GM19099 (cell line): Measurements from ENCODE around the gene LSM4.

Experiments used
- POLR2A ChIP-seq: IDR thresholded peaks from 3 replicates; pipeline ENCODE4 v1.6.1; 2011; ENCODE audit warnings: low read depth; ENCODE audit not compliant: insufficient read length; ENCODE audit errors: extremely low read depth

The LSM4 gene

GRCh38 chr19:18292462-18292809 lies 30.4 kb downstream of the LSM4 start:
- TF ChIP-seq POLR2A, result no peak

GRCh38 chr19:18291590-18292461 lies 31.1 kb downstream of the LSM4 start:
- TF ChIP-seq POLR2A, result peak; percentile 56

GRCh38 chr19:18291019-18291524 lies 31.8 kb downstream of the LSM4 start:
- no peak for TF ChIP-seq POLR2A

DNA sequence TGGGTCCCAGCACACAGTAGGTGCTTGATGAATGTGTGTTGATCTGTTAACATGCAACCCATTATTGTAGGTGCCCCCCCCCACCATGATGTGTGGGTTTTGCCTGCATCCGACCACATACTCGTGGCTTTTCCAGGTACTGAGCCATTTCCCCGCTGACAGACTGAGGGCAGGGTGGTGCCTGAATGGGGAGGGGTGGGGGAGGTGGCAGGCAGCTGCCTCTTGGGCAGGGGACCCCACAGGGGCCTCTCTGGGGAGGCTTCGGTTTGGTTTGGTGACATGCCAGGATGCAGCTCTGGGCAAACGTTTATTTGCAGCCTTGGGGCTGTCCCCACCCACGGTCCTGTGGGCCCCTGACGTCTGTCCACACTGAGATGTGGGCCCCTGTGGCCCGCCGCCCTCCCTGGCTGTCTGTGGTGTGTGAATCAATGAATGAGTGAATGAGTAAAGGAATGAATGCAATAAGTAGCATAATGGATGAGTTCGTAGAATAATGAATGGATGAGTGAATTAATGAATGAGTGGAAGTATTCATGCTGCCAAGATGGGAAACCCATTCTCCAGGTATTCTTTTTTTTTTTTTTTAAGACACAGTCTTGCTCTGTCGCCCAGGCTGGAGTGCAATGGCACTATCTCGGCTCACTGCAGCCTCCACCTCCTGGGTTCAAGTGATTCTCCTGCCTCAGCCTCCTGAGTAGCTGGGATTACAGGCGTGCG lies 32.4 kb downstream of the LSM4 start:
- TF ChIP-seq POLR2A, result no peak

DNA sequence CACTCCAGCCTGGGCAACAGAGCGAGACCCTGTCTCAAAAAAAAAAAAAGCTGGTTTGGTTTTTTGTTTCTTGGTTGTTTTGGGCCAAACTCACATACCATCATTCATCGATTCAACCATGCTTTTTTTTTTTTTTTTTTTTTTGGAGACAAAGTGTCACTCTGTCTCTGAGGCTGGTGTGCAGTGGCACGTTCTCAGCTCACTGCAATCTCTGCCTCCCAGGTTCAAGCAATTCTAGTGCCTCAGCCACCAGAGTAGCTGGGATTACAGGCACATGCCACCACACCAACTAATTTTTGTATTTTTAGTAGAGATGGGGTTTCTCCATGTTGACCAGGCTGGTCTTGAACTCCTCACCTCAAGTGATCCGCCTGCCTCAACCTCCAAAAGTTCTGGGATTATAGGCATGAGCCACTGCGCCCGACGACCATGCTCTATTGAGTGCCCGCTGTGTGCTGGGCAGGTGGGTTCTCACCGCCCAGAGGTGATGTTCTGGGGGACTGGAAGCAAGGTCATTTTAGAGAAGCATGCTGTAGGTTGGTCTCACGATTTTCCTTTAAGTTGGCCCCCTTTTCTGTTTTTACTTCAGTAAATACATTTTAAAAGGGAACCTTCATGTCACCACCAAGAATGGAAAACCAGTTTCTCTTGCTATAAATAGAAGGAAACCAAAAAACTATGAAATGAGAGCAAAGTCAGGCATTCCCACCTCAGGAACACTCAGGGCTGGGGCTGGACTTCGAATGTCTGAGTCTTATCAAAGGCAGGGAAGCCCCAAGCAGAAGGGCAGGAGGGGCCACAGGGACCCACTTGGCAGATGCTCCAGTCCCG lies 33.2 kb downstream of the LSM4 start:
- no peak for TF ChIP-seq POLR2A

DNA sequence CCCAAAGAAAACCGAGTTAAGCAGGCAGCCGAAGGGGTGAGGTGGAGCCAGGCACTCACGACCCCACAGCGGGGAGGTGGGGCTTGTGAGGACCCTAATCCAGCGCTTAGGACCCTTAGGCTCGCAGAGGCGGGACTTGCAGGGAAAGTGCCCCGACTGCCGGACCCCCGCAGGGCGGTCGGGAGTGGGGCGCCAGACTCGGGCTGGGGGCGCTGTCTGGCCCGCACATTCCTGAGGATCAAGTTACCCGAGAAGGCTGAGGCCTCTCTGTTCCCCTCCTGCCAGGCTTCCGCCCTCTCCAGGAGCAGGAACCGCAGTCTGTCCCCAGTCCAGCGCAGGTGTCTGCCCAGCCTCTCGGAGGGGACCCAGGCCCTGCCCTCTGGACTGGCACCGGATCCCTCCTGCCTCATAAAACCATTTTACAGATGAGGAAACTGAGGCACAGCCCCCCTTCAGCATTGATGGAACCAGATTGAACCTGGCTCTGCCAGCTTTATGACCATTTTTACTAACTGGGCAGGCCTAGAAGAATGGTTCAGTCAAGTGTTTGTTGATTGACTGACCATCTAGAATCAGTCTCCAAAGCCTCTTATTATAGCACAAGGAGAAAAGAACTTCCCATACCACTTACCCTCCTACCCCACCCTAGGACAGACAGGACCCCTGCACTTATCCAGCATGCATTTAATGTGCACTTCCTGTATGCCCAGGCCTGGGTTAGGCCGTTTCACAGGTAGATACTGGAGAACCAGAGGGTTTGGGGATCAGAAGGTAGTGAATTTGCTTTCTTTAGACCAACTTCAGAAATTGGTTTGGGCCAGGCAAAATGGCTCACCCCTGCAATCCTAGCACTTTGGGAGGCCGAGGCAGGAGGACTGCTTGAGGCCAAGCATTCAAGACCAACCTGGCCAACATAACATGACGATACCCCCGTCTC lies 34.8 kb downstream of the LSM4 start:
- no peak for TF ChIP-seq POLR2A

- no peak for TF ChIP-seq POLR2A
These were observed 35.8 kb downstream of the LSM4 start for GRCh38 chr19:18286973-18287635.

DNA sequence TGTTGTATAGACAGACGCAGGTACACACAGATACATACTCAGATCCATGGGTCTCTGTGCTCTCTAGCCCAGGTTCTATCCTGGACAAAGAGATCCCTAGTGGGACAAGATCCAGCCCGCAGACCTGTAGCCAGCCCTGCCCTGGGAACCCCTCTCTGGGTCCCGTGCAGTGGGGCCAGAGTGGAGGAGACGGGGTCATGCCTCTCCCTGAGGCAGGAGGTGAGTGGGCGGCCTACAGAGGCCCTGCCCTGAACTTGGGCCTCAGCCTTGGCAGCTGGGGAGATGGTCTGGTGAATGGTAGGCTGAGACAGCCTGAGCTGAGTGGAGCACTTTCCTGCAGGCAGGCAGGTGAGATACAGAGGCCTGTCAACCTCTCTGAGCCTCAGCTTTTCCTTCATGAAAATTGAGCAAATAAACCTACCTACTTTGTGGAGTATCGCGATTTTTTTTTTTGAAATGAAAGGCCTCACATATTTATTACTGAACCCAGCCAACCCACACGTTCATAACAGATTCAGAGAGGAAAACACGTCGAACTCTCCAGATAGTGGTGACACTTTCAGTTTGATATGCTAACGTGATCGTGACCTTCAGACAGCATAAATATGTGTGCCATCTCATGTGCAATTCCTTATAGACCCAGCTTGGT lies 38.0 kb downstream of the LSM4 start:
- TF ChIP-seq POLR2A, result peak; percentile 35

DNA sequence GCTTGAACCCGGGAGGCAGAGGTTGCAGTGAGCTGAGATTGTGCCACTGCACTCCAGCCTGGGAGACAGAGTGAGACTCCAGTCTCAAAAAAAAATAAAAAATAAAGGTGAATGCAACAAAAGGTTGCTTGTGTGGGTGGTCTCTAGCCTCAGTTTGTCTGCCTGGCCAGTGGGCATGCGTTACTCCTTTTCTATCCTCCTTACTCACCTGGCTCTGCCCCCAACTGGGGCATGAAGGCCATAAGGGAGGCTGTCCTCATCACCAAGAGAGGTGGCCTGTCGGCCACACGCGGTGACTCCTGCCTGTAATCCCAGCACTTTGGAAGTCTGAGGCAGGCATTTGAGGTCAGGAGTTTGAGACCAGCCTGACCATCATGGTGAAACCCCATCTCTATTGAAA lies 39.5 kb downstream of the LSM4 start:
- TF ChIP-seq POLR2A, result no peak

- TF ChIP-seq POLR2A, result no peak
These were observed 40.1 kb downstream of the LSM4 start for GRCh38 chr19:18282788-18283141.

DNA sequence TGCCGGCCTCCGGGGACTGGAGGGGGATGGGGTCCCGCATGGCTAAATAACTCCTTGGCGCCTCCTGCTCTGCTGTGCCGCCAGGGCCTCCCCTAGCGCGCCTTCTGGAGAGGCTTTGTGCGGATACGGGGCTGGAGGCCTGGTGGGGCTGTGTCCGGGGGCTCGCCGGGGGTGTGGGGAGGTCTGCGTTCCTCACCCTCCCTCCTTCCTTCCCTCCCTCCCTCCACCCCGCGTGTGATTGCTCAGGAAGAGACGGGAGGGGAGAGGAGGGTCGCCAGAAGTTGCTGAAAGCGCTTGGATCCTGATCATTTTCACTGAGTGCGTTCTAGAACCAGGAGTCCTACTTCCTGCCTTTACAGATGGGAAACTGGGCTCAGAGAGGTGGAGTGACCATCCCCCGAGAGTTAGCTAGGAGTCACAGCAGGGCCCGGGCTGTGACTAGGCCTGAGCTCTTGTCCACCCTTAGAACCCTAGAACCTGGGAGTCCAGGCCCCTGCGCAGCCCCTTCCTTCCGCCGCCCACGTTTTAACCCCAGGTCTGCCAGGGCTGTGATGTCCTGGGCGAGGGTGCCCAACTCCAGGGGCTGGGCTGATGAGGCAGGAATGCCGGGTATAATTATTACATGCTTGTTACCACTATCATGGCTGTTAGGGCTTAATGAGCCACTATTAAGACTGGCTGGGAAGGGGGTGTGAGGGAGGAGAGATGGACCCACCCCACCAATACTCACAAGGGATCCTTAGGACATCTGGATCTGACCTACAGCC lies 40.7 kb downstream of the LSM4 start:
- TF ChIP-seq POLR2A, result peak; percentile 3
